Stimulated activated CD4-positive, alpha-beta T cell treated with anti-CD3 and anti-CD28 coated beads, TNF-alpha, amount 100 ng/mL, for 24 hours (primary cell): ENCODE measurements around the gene TARP.
"Not testable (repeated sequence)": the region's sequence is repeated elsewhere in the genome, so short reads cannot be mapped to it uniquely, and the experiment has no call there.

ENCODE experiments used
- DNase-seq, 3 experiments: peaks; one replicate each; pipeline ENCODE4 v3.0.0-alpha.2; 2020; ENCODE audit warnings: low read depth in 3 of 3

TARP gene

DNA sequence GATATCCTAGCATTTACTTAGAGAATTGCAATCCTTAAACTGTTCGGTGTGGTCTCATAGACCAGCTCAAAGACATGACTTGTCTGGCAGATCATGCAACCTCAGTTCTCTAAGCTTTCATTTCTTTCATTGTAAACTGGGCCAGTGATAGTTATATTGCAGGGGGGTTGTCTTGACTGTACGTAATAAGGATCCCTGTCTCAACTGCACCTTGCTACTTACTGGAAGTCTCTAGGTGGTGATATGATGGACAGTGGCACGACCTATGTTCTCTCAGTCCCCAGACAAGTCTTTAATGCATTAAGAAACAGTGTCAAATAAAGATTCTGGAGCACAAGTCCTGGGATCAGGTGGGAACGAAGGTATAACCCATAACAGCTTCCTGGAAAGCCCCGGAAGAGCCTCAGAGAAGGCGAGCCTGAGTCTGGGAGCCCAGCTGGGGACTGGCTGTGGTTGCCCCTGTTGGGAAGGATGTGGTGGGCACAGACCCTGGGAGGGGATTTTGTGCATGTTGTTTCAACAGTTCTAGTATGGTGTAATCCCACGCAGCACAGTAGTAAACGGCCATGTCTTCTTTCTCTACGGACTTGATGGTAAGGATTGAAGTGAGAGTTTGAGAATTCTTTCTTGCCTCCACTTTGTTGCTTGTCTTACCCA is 26.0 kb upstream of the TARP start:
- no peak for DNase-seq

GRCh38 chr7:38296059-38296857 is 22.8 kb upstream of the TARP start:
- DNase-seq = no peak

GRCh38 chr7:38294926-38295325 is 21.5 kb upstream of the TARP start:
- DNase-seq = no peak

DNA sequence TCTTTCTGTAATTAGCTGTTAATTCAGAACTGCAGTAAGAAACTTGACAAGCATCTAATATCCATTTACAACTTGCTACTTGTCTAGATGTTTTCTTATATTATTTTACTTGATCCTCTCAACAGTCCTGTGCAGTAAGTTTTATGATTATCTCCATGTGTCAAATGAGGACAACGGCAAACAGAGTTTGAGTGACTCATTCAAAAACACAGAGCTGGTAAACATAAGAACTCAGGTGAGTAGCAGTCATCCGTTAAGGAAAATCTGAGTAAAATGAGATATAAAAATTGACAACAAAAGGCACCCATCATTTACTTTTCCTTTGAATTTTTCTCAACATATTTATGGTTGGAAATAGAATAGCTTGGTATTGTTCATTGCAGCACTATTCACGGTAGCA is 19.0 kb upstream of the TARP start:
- no peak for DNase-seq

- DNase-seq = no peak
Measured at GRCh38 chr7:38291650-38292049, 18.2 kb upstream of the TARP start.

- no peak for DNase-seq
Measured at GRCh38 chr7:38291117-38291647, 17.7 kb upstream of the TARP start.

DNA sequence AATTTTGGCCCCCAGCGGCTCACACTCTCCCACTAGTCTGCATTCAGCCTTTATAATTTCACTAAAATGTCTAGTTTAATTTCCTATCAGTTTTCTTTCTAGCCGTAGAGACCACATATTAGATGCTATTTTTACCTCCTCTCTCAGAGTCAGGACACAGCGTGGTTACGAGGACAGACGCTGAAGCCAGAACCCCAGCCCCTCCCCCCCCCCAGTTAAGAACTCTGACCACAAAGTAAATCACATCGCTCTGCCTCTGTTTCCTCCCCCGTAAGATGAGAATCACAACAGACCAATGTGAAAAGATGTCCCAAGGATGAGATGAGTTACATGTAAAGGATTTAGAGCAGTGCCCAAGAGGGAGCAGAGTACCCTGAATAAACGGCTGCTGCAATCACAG is 11.1 kb upstream of the TARP start:
- no peak for DNase-seq

DNA sequence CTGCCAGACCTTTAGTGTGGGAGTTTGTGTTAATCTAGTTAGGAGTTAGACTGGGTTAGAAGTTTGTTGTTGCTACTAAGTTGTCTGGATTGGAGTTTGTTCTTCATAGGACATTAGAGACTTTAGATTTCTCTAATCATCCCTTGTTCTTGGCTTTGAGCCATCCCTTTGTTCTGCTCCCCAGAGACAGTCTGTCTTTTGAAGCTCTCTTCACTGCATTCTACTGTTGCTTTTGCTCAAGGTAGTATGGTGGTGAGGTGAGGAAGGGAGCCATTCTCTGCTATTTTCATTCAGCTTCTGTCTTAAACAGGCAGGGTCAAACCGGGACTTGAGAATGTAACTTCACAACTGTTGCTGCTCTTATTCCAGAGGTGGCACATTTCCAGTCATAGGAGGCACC is 10.4 kb upstream of the TARP start:
- no peak for DNase-seq

GRCh38 chr7:38283107-38283506 is 9.7 kb upstream of the TARP start:
- no peak for DNase-seq

GRCh38 chr7:38282081-38282480 is 8.6 kb upstream of the TARP start:
- DNase-seq = no peak

GRCh38 chr7:38281266-38281665 is 7.8 kb upstream of the TARP start:
- no peak for DNase-seq

DNA sequence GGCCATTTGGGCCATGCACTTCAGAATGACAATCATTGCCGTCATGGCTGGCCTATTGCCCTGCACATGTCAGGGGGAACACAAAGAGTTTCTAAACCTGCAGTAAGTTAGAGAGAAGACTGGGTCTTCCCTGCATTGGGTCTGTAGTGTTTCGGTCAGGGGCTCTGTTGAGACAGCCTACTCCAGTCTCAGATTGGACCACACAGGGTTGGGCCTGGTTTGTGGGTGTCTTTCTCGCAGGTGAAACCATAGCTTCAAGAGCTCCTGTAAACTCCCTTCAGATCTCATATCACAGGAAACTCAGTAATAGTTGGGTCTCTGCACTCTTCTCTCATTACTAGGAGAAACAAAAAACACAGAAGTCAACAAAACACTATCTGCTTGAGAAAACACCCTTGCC is 7.3 kb upstream of the TARP start:
- DNase-seq = no peak

DNA sequence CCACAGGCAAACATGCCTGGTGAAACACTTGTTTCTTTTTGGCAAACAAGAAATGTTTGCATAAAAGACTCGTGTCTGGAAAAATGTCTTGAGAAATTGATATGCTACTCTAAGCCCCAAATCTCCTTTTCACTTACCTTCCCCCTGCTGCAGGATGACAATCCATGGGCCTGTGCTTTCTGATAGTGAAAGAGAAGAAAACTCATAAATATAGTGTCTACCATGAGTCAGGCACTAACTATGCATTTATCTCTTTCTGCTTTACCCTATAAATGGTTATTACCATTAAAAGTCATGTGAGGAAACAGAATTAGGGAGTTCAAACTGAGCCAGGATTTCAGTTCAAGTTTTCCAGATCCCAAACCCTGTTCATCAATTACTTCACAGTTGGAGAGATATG is 6.6 kb upstream of the TARP start:
- no peak for DNase-seq

DNA sequence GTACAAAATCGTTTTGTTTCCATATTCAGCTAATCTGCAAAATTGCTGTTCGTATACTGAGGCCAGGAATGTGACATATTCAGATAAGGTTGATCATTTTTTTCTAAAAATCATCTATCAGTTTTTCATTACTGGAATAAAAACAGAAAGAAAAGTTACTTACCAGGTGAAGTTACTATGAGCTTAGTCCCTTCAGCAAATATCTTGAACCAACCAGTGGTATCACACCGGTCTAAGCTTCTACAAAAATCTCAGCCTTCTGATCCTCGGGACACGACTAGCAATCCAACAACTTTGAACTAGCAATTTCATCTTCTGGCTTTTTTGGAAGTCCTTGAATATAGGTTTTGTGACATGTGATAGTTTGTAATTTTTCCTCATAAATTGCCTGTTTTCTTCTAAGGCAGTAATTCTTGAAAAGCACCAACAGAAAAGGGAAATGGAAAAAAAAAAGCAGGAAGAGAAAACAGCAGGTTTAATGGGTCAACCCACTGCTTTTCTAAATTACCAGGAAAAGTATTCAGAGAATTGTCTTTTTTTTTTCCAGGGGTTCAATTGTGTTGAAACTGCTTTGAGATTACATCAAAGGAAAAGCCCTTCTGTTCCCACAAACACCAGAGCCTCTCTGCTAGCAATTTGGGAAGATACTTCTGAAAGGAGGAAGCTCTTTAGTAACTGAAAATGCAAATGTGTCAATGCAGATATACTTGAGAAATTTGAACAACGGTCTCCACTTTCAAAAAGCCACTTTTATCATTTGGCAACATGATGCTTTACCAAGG is 2.9 kb upstream of the TARP start:
- no peak for DNase-seq

- no peak for DNase-seq
Measured at GRCh38 chr7:38274927-38275620, 1.6 kb upstream of the TARP start.

- no peak for DNase-seq
Measured at GRCh38 chr7:38274486-38274885, 1.1 kb upstream of the TARP start.

DNA sequence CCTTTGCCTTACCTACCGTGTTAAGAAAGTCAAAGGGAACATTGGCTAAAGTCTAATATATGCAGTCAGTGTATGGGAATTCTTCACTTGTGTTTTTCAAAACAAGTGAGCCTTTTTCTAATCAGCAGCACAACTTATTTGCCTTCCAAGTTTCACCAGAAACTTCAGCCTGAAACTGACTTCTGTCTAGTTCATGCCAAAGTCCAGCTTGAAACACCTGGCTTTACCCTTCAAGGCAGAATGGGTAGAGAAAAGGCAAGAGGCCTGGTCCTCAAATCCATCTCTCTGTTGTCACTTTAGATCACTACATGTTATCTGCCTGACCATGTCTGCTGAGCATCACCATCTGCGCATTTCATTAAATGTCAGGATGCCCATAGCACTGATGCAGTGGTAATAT is 3.0 kb downstream of the TARP start:
- not testable (repeated sequence) for DNase-seq

GRCh38 chr7:38269704-38270346 is 3.6 kb downstream of the TARP start:
- not testable (repeated sequence) for DNase-seq

- DNase-seq = not testable (repeated sequence)
Measured at GRCh38 chr7:38265958-38266357, 7.5 kb downstream of the TARP start.

DNA sequence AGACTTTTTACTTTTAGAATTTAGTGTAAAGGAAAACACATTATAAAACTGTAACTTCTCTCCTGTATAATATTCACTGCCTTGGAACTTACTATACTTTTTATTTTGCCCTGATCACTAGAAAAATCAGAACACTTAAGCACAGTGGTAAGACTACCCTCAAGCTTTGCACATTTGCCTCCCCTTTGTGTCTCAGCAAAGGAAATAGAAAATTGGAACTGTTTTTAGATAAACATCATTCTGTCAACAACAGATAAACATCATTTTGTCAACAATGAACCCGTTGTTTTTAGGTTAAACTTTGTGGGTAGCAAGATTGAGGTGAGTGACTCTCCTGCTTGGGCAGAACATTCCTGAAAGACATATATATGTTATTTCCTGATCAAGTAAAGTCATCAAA is 8.8 kb downstream of the TARP start:
- not testable (repeated sequence) for DNase-seq

GRCh38 chr7:38263274-38263673 is 10.2 kb downstream of the TARP start:
- DNase-seq = not testable (repeated sequence)
